ENCODE data around the gene LRRTM4. TPM values are rescaled to one million over a fixed set of nuclear protein-coding genes. Genes with fewer than 3 reads are reported as not detected.

The LRRTM4 gene
- total RNA-seq, 2 donors from 2014 or later = 7.0 to 21.1 TPM

DNA sequence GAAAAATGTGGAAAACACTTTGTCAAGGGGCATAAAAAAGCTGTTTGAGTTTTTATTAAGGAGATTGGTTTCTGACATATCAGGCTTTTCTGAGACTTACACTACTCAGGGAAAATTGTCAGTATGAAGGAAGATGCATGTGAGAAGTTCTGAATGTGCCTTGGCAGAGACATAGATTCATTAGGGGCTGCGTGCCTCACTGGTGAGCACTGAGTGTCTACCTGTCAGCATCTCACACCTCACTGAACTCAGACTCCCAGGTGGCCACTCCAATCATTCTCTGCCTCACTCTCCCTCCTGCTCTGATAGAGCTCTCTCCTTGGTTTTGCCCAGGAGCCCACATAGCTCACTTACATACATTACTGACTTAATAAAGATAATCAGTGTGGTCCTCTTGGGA, 372.6 kb downstream of the LRRTM4 start:
- no peaks in the 10 kb centered on the region for H3K36me3 Mint-ChIP-seq (ENCODE audit: low read depth)
- TF ChIP-seq, protein P1, sequence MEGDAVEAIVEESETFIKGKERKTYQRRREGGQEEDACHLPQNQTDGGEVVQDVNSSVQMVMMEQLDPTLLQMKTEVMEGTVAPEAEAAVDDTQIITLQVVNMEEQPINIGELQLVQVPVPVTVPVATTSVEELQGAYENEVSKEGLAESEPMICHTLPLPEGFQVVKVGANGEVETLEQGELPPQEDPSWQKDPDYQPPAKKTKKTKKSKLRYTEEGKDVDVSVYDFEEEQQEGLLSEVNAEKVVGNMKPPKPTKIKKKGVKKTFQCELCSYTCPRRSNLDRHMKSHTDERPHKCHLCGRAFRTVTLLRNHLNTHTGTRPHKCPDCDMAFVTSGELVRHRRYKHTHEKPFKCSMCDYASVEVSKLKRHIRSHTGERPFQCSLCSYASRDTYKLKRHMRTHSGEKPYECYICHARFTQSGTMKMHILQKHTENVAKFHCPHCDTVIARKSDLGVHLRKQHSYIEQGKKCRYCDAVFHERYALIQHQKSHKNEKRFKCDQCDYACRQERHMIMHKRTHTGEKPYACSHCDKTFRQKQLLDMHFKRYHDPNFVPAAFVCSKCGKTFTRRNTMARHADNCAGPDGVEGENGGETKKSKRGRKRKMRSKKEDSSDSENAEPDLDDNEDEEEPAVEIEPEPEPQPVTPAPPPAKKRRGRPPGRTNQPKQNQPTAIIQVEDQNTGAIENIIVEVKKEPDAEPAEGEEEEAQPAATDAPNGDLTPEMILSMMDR (conservative IDR thresholded peaks at IDR 0.05) = no peak
- Histone ChIP-seq H3K4me3 (ENCODE audit: low read length) (no peak overlapping the region), H3K36me3 (ENCODE audit: control insufficient read depth, insufficient read depth, low read length) (no peaks in the 10 kb centered on the region), H3K9me3 (ENCODE audit: control insufficient read depth, low read length) (no peaks in the 10 kb centered on the region), H3K4me1 (ENCODE audit: control insufficient read depth, insufficient read depth, low read length) (no peaks in the 10 kb centered on the region), H3K27me3 (ENCODE audit: control insufficient read depth, insufficient read depth, low read length, poor library complexity, severe bottlenecking) (no peaks in the 10 kb centered on the region), H3K27ac (ENCODE audit: low read depth, low read length) (no peak overlapping the region), H3K9ac (ENCODE audit: extremely low read depth, low read length, poor library complexity, severe bottlenecking) (no peak overlapping the region)
- no peak for DNase-seq
- H3K4me3 Mint-ChIP-seq = no peak overlapping the region
- no peak overlapping the region for H3K27ac Mint-ChIP-seq
- H3K27me3 Mint-ChIP-seq (ENCODE audit: insufficient read depth) = no peaks in the 10 kb centered on the region
- H3K9me3 Mint-ChIP-seq = no peaks in the 10 kb centered on the region
- peaks cover 5% of the 10 kb centered on the region for H3K4me1 Mint-ChIP-seq
- 95 to 100% methylated on average over 1 of the region's 1 CpG for WGBS, 2 experiments (ENCODE audit: insufficient coverage in 1 of 2, insufficient read length in 1 of 2)

DNA sequence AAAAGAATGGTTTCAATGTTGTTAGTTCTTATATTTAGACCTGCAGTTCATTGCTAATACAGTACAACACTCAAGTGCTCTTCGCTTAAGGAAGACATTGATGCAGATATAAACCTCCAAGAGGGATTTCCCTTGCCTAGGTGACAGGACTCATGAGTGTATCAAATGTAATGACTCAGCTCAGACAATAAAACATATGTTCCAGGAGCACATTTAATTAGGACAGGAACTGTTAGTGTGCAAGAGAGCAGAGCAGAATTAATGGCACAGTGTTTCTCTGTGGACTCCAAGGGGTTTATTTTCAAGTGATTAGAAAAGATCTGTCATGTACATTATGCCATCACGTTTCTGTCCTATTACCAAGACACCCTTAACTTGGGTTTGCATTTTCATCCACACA, 375.0 kb downstream of the LRRTM4 start:
- TF ChIP-seq, protein P1 (conservative IDR thresholded peaks at IDR 0.05) = no peak
- Histone ChIP-seq H3K9ac (ENCODE audit: extremely low read depth, low read length, poor library complexity, severe bottlenecking) (no peak overlapping the region), H3K27ac (ENCODE audit: low read depth, low read length) (no peak overlapping the region), H3K9me3 (ENCODE audit: control insufficient read depth, low read length) (no peaks in the 10 kb centered on the region), H3K27me3 (ENCODE audit: control insufficient read depth, insufficient read depth, low read length, poor library complexity, severe bottlenecking) (no peaks in the 10 kb centered on the region), H3K4me1 (ENCODE audit: control insufficient read depth, insufficient read depth, low read length) (no peaks in the 10 kb centered on the region), H3K4me3 (ENCODE audit: low read length) (no peak overlapping the region), H3K36me3 (ENCODE audit: control insufficient read depth, insufficient read depth, low read length) (no peaks in the 10 kb centered on the region)
- H3K9me3 Mint-ChIP-seq = no peaks in the 10 kb centered on the region
- H3K27me3 Mint-ChIP-seq (ENCODE audit: insufficient read depth) = no peaks in the 10 kb centered on the region
- H3K36me3 Mint-ChIP-seq (ENCODE audit: low read depth) = no peaks in the 10 kb centered on the region
- no peaks in the 10 kb centered on the region for H3K4me1 Mint-ChIP-seq
- H3K4me3 Mint-ChIP-seq = no peak overlapping the region
- H3K27ac Mint-ChIP-seq = no peak overlapping the region
- no peak for DNase-seq
- WGBS, 2 experiments (ENCODE audit: insufficient coverage in 1 of 2, insufficient read length in 1 of 2) = 89 to 90% methylated on average over 1 to 2 of the region's 2 CpGs

DNA sequence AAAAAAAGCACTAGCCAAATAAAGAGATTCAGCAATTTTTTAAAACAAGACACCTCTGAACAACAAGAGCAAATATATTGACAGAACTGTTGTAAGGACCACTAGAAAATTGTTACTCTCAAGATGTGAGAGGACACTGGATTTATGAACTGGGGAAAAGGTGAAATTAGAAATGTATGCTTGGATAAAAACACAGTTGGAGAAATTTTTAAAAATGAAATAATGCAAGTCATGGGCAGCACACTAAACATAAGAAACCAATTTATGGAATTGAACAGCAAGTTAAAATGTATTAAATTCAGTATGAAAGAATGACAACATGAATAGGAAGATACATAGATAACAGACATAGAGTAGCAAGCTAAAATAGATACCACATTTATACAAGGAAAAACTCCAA, 377.4 kb downstream of the LRRTM4 start:
- H3K9me3 Mint-ChIP-seq = peaks cover 6% of the 10 kb centered on the region
- no peak overlapping the region for H3K9ac ChIP-seq (ENCODE audit: extremely low read depth, low read length, poor library complexity, severe bottlenecking)
- H3K36me3 Mint-ChIP-seq (ENCODE audit: low read depth) = no peaks in the 10 kb centered on the region
- DNase-seq = no peak
- no peaks in the 10 kb centered on the region for H3K27me3 Mint-ChIP-seq (ENCODE audit: insufficient read depth)
- H3K4me3 ChIP-seq (ENCODE audit: low read length) = no peak overlapping the region
- no peaks in the 10 kb centered on the region for H3K27me3 ChIP-seq (ENCODE audit: control insufficient read depth, insufficient read depth, low read length, poor library complexity, severe bottlenecking)
- H3K27ac ChIP-seq (ENCODE audit: low read depth, low read length) = no peak overlapping the region
- no peaks in the 10 kb centered on the region for H3K4me1 ChIP-seq (ENCODE audit: control insufficient read depth, insufficient read depth, low read length)
- no peaks in the 10 kb centered on the region for H3K4me1 Mint-ChIP-seq
- H3K4me3 Mint-ChIP-seq = no peak overlapping the region
- no peaks in the 10 kb centered on the region for H3K9me3 ChIP-seq (ENCODE audit: control insufficient read depth, low read length)
- TF ChIP-seq, protein P1 (conservative IDR thresholded peaks at IDR 0.05) = no peak
- H3K27ac Mint-ChIP-seq = no peak overlapping the region
- no peaks in the 10 kb centered on the region for H3K36me3 ChIP-seq (ENCODE audit: control insufficient read depth, insufficient read depth, low read length)

Data from endodermal cell (in vitro differentiated cells).